IPS-NIHi7 (cell line): ENCODE results near the gene NLRP5.
"Not testable (repeated sequence)": the region's sequence is repeated elsewhere in the genome, so short reads cannot be mapped to it uniquely, and the experiment has no call there.

ENCODE experiments used
- DNase-seq: peaks from one replicate; pipeline ENCODE4 v3.0.0; 2012; ENCODE audit warnings: mixed read lengths; ENCODE audit errors: extremely low spot score

Gene NLRP5

GRCh38 chr19:55986487-55986886, at the start of gene NLRP5:
TSS of gene NLRP5 (plus strand) at chr19:55986775.
- no peak for DNase-seq

GRCh38 chr19:55939206-55939605, 47.4 kb upstream of the NLRP5 start:
- no peak for DNase-seq

- no peak for DNase-seq
Observed at GRCh38 chr19:55940306-55940705, 46.3 kb upstream of the NLRP5 start.

GRCh38 chr19:55947532-55947931, 39.0 kb upstream of the NLRP5 start, which contains the start of gene NLRP8:
TSS of gene NLRP8 (plus strand) at chr19:55947832.
- DNase-seq, result no peak

GRCh38 chr19:55950566-55950965, 36.0 kb upstream of the NLRP5 start:
- DNase-seq, result not testable (repeated sequence)

- no peak for DNase-seq
Observed at GRCh38 chr19:55956431-55956830, 30.1 kb upstream of the NLRP5 start.

GRCh38 chr19:55958356-55958755, 28.2 kb upstream of the NLRP5 start:
- no peak for DNase-seq

GRCh38 chr19:55959996-55960675, 26.4 kb upstream of the NLRP5 start:
- no peak for DNase-seq

GRCh38 chr19:55962186-55962585, 24.4 kb upstream of the NLRP5 start:
- no peak for DNase-seq

GRCh38 chr19:55973982-55974381, 12.6 kb upstream of the NLRP5 start:
- no peak for DNase-seq

- no peak for DNase-seq
Observed at GRCh38 chr19:55980415-55980814, 6.2 kb upstream of the NLRP5 start.

- DNase-seq, result no peak
Observed at GRCh38 chr19:55985254-55985653, 1.3 kb upstream of the NLRP5 start.

- DNase-seq, result no peak
Observed at GRCh38 chr19:55990831-55991230, 4.3 kb downstream of the NLRP5 start.

GRCh38 chr19:55993492-55993891, 6.9 kb downstream of the NLRP5 start:
- no peak for DNase-seq

- no peak for DNase-seq
Observed at GRCh38 chr19:56014765-56015164, 28.2 kb downstream of the NLRP5 start.

- no peak for DNase-seq
Observed at GRCh38 chr19:56015756-56016155, 29.2 kb downstream of the NLRP5 start.

GRCh38 chr19:56019325-56019724, 32.8 kb downstream of the NLRP5 start:
- not testable (repeated sequence) for DNase-seq

GRCh38 chr19:56020355-56020975, 33.9 kb downstream of the NLRP5 start:
- DNase-seq, result not testable (repeated sequence)

GRCh38 chr19:56026769-56027168, 40.2 kb downstream of the NLRP5 start:
- DNase-seq, result no peak

- no peak for DNase-seq
Observed at GRCh38 chr19:56053596-56053995, 67.0 kb downstream of the NLRP5 start.

GRCh38 chr19:56066152-56067023, 79.8 kb downstream of the NLRP5 start:
- DNase-seq, result peak; percentile 96

GRCh38 chr19:56069642-56070041, 83.1 kb downstream of the NLRP5 start:
- DNase-seq, result no peak

- DNase-seq, result peak; percentile 47
Observed at GRCh38 chr19:56071151-56071550, 84.6 kb downstream of the NLRP5 start.
